IMR-90 (cell line): ENCODE measurements around the gene SGO1.

Experiments used
- ELK1 ChIP-seq: fragments of 150-350 bp; IDR thresholded peaks from 2 replicates; pipeline ENCODE4 v1.6.1; 2016; ENCODE audit warnings: low read depth, mild to moderate bottlenecking, low read length, moderate library complexity, borderline replicate concordance
- MXI1 ChIP-seq: IDR thresholded peaks from 2 replicates; pipeline ENCODE4 v1.6.1; 2012; ENCODE audit warnings: low read depth, mild to moderate bottlenecking, low read length, moderate library complexity, borderline replicate concordance
- POLR2A ChIP-seq: IDR thresholded peaks from 2 replicates; pipeline ENCODE4 v1.6.1; 2012; ENCODE audit warnings: mild to moderate bottlenecking, low read depth, low read length
- RAD21 ChIP-seq: IDR thresholded peaks from 2 replicates; pipeline ENCODE4 v1.6.1; 2012; ENCODE audit warnings: low read length, improper control_type of control experiment
- RCOR1 ChIP-seq: IDR thresholded peaks from 2 replicates; pipeline ENCODE4 v1.6.1; 2012; ENCODE audit warnings: mild to moderate bottlenecking, low read length, improper control_type of control experiment; ENCODE audit not compliant: insufficient replicate concordance
- RFX5 ChIP-seq: IDR thresholded peaks from 2 replicates; pipeline ENCODE4 v1.8.0; 2012; ENCODE audit warnings: low read depth, mild to moderate bottlenecking, low read length, moderate library complexity
- SMC3 ChIP-seq: fragments of 150-350 bp; IDR thresholded peaks from 2 replicates; pipeline ENCODE4 v1.6.1; 2016; ENCODE audit warnings: low read depth, mild to moderate bottlenecking, antibody characterized with exemption, low read length, moderate library complexity
- TF ChIP-seq, protein P1 (sequence below): fragments of 150-350 bp; IDR thresholded peaks from 2 replicates; pipeline ENCODE4 v1.6.1; 2017; ENCODE audit warnings: mild to moderate bottlenecking, antibody characterized with exemption, low read length, low read depth
- TF ChIP-seq, protein P2 (sequence below): conservative IDR thresholded peaks from 2 replicates; pipeline ENCODE4 v1.5.1; 2012; ENCODE audit warnings: mild to moderate bottlenecking, low read depth, low read length, improper control_type of control experiment

DNA sequence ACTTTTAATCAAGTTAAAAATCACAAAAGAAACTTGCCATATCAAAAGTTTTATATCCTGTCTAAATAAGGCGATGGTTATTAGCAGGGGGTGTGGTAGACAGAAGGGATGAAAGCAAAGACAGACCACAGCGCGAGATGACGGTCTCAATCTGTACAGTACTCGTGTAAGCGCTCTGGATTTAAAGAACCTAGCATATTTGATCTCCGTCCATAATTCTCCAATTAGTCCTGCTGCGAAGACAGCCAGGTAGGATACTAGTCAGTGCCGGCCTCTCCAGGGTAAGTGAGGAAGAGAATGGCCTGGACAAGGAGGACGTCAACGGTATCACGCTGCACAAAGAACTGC is 701 bp downstream of the SGO1 start:
- no peak for TF ChIP-seq MXI1
- TF ChIP-seq, protein P1, sequence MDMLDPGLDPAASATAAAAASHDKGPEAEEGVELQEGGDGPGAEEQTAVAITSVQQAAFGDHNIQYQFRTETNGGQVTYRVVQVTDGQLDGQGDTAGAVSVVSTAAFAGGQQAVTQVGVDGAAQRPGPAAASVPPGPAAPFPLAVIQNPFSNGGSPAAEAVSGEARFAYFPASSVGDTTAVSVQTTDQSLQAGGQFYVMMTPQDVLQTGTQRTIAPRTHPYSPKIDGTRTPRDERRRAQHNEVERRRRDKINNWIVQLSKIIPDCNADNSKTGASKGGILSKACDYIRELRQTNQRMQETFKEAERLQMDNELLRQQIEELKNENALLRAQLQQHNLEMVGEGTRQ, result no peak
- TF ChIP-seq, protein P2, sequence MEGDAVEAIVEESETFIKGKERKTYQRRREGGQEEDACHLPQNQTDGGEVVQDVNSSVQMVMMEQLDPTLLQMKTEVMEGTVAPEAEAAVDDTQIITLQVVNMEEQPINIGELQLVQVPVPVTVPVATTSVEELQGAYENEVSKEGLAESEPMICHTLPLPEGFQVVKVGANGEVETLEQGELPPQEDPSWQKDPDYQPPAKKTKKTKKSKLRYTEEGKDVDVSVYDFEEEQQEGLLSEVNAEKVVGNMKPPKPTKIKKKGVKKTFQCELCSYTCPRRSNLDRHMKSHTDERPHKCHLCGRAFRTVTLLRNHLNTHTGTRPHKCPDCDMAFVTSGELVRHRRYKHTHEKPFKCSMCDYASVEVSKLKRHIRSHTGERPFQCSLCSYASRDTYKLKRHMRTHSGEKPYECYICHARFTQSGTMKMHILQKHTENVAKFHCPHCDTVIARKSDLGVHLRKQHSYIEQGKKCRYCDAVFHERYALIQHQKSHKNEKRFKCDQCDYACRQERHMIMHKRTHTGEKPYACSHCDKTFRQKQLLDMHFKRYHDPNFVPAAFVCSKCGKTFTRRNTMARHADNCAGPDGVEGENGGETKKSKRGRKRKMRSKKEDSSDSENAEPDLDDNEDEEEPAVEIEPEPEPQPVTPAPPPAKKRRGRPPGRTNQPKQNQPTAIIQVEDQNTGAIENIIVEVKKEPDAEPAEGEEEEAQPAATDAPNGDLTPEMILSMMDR, result no peak
- no peak for TF ChIP-seq POLR2A
- no peak for TF ChIP-seq RAD21
- no peak for TF ChIP-seq RFX5
- no peak for TF ChIP-seq ELK1
- TF ChIP-seq RCOR1, result no peak
- no peak for TF ChIP-seq SMC3
